ENCODE data around the gene TVP23C.
"Not testable (repeated sequence)": the region's sequence is repeated elsewhere in the genome, so short reads cannot be mapped to it uniquely, and the experiment has no call there.

TVP23C gene

DNA sequence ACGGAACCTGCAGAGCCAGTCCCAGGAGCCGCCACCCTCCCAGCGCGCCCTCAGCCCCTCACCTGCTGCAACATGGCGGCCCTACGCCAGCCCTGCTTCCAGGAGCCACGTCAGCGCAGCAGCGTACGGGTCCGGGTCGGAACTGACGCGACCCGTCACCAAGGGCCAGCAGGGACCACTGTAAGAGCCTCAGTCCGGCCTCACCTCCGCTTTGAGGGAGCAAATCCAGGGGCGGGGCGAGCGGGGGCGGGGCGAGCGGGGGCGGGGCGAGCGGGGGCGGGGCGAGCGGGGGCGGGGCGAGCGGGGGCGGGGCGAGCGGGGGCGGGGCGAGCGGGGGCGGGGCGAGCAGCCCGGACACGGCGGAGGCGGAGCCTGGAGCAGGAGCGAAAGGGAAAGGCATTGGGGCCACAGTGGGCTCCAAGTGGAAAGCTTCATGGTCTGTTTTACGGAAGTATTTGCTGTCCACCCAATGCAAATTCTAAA, at the start of gene TVP23C:
Gene TVP23C, minus strand, starts transcription at position 109 of the 483 bp plus-strand sequence. Its CDS starts 35 bp downstream, at position 74.
- not testable (repeated sequence) for H3K4me1 ChIP-seq (ENCODE audit: control insufficient read depth, insufficient read depth, low read length); H3K27me3 ChIP-seq (ENCODE audit: control insufficient read depth, insufficient read depth, low read length); H3K36me3 ChIP-seq (ENCODE audit: control insufficient read depth, insufficient read depth, low read length); H3K9me3 ChIP-seq (ENCODE audit: control insufficient read depth, insufficient read depth, low read length)
- Histone ChIP-seq H3K9ac (ENCODE audit: low read depth, low read length) (peak within 1 kb of the TSS; percentile 84; the same call in 1 of the 2 replicates), H3K27ac (ENCODE audit: low read depth, low read length) (peak within 1 kb of the TSS; percentile 71), H3K4me3 (ENCODE audit: low read depth, low read length) (peak within 1 kb of the TSS; percentile 72)

- H3K36me3 ChIP-seq (ENCODE audit: control insufficient read depth, insufficient read depth, low read length); H3K4me1 ChIP-seq (ENCODE audit: control insufficient read depth, insufficient read depth, low read length); H3K4me3 ChIP-seq (ENCODE audit: low read depth, low read length); H3K27me3 ChIP-seq (ENCODE audit: control insufficient read depth, insufficient read depth, low read length); H3K9me3 ChIP-seq (ENCODE audit: control insufficient read depth, insufficient read depth, low read length); H3K9ac ChIP-seq (ENCODE audit: low read depth, low read length); H3K27ac ChIP-seq (ENCODE audit: low read depth, low read length): not testable (repeated sequence)
These were observed 29.7 kb upstream of the TVP23C start for GRCh38 chr17:15592960-15593359.

DNA sequence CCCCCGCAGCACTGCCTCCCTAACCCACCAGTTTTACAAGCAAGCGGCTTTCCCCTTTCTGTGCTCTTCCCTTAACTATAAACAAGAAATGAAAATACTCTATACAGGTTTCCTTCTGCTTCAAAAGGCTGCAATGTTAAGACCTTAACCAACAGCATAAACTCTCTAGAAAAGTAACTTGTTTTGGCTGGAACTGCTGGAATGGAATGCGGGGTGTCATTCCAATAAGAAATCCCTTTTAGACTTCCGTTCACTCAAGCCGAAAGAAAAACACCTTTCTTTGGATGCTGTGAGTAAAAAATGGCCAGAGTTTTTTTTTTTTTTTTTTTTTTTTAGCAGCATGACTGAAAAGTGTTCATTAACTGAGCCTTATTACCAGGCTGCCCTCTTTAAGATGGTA, 28.7 kb upstream of the TVP23C start:
- not testable (repeated sequence) for H3K4me3 ChIP-seq (ENCODE audit: low read depth, low read length); H3K9me3 ChIP-seq (ENCODE audit: control insufficient read depth, insufficient read depth, low read length); H3K27me3 ChIP-seq (ENCODE audit: control insufficient read depth, insufficient read depth, low read length); H3K36me3 ChIP-seq (ENCODE audit: control insufficient read depth, insufficient read depth, low read length); H3K9ac ChIP-seq (ENCODE audit: low read depth, low read length); H3K4me1 ChIP-seq (ENCODE audit: control insufficient read depth, insufficient read depth, low read length); H3K27ac ChIP-seq (ENCODE audit: low read depth, low read length)

- H3K36me3 ChIP-seq (ENCODE audit: control insufficient read depth, insufficient read depth, low read length); H3K9ac ChIP-seq (ENCODE audit: low read depth, low read length); H3K27ac ChIP-seq (ENCODE audit: low read depth, low read length); H3K27me3 ChIP-seq (ENCODE audit: control insufficient read depth, insufficient read depth, low read length); H3K4me3 ChIP-seq (ENCODE audit: low read depth, low read length); H3K9me3 ChIP-seq (ENCODE audit: control insufficient read depth, insufficient read depth, low read length); H3K4me1 ChIP-seq (ENCODE audit: control insufficient read depth, insufficient read depth, low read length): not testable (repeated sequence)
These were observed 27.6 kb upstream of the TVP23C start for GRCh38 chr17:15590844-15591243.

DNA sequence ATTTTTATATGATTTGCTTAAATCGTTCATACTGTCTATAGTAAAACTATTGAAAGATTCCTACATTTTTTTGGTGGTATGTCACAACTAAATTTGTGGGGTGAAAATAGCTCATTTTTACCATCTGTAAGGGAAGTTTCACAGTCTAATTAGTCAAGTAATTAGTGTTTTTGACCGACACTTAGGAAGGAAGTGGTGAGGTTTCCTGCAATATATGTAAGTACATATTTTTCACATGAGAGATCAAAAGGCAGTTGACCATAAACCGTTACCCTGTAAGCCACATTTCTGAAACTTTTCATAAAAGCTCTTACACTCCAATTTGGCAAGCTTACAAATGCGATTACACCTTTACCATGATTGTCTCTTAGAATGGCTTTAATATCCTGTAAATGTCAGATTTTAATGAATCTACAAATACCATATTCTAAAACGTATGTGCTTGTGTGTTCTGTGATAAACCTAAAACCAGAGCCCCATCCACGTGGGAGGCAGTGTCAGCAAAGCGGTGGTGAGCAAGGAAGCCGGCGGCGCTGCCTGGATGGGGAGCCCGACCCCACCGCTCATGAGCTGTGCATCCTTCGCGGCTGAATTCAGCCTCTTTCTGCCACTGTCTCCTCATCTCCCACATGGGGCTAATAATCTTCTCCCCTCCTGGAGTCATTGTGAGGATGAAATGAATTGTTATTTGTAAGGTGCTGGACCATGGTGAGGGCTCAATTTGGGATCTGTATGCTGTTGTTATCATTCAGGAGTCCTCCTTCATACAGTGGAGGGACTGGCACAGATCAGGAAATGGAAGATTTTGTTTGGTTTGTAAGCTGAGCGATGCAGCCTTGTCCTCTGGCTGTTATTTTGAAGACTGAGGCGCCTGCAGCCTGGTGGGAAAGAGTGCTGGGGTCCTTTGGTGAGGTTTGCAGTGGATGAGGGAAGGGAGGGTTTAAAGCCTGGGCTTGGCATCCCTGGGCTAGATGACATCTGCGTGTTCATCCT, 26.6 kb upstream of the TVP23C start:
- not testable (repeated sequence) for H3K9ac ChIP-seq (ENCODE audit: low read depth, low read length); H3K4me1 ChIP-seq (ENCODE audit: control insufficient read depth, insufficient read depth, low read length); H3K4me3 ChIP-seq (ENCODE audit: low read depth, low read length); H3K9me3 ChIP-seq (ENCODE audit: control insufficient read depth, insufficient read depth, low read length); H3K27me3 ChIP-seq (ENCODE audit: control insufficient read depth, insufficient read depth, low read length); H3K27ac ChIP-seq (ENCODE audit: low read depth, low read length); H3K36me3 ChIP-seq (ENCODE audit: control insufficient read depth, insufficient read depth, low read length)

DNA sequence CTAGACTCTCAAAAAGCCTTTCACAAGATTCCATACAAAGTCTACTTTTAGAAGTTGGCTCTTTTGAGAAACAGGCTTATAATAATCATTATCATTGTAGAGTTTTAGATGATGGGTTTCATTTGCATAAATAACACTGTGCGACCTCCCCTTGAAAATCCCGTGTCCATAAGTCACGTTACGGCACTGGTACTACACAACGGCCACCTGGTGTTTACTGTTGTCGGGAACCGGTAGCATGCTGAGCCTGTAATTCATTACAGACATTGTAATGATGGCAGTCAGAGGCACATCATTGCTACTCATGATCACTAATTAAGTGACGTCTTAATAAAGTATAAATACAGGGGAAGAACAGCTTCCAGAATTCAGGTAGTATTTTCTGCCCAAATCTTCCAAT, 24.7 kb upstream of the TVP23C start:
- H3K9me3 ChIP-seq (ENCODE audit: control insufficient read depth, insufficient read depth, low read length); H3K27ac ChIP-seq (ENCODE audit: low read depth, low read length); H3K4me1 ChIP-seq (ENCODE audit: control insufficient read depth, insufficient read depth, low read length); H3K9ac ChIP-seq (ENCODE audit: low read depth, low read length); H3K36me3 ChIP-seq (ENCODE audit: control insufficient read depth, insufficient read depth, low read length); H3K27me3 ChIP-seq (ENCODE audit: control insufficient read depth, insufficient read depth, low read length); H3K4me3 ChIP-seq (ENCODE audit: low read depth, low read length): not testable (repeated sequence)

DNA sequence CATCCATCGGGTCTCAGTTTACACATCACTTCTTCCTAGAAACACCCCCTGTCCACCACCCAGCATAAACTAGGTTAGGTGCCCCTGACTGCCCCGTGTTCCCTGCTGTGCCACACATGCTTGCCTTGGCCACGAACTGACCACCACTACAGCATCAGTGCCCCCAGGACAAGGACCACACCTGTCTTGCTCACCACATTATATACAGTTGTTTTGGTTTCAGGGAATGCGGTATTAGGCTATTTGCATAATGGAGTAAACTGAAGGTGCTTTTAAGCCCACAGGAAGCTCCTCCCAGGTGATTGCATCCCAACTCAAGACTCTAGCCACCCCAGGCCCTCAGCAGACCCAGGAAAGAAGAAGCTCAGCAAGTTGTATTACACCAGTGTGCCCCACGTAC, 20.0 kb upstream of the TVP23C start:
- not testable (repeated sequence) for H3K27me3 ChIP-seq (ENCODE audit: control insufficient read depth, insufficient read depth, low read length); H3K4me3 ChIP-seq (ENCODE audit: low read depth, low read length); H3K9me3 ChIP-seq (ENCODE audit: control insufficient read depth, insufficient read depth, low read length); H3K9ac ChIP-seq (ENCODE audit: low read depth, low read length); H3K4me1 ChIP-seq (ENCODE audit: control insufficient read depth, insufficient read depth, low read length); H3K27ac ChIP-seq (ENCODE audit: low read depth, low read length); H3K36me3 ChIP-seq (ENCODE audit: control insufficient read depth, insufficient read depth, low read length)

DNA sequence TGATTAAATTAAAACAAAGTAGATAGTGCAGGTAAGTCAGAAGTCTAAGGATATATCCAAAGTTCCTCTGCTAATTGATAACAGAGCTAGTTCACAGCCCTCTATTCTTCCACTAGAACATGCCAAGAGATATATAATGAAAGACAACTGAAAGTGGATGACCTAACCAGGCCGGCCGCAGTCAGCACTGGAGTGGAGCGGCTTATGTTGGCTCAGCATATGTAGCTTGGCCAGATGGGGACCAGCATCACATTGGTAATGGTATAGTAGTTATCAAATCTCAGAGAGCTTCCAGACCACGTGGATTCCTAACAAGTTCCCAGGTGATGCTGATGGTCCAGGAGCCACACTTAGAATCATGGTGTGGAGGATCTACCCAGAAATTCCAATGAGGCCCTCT, 18.2 kb upstream of the TVP23C start:
- H3K36me3 ChIP-seq (ENCODE audit: control insufficient read depth, insufficient read depth, low read length); H3K27me3 ChIP-seq (ENCODE audit: control insufficient read depth, insufficient read depth, low read length); H3K27ac ChIP-seq (ENCODE audit: low read depth, low read length); H3K4me3 ChIP-seq (ENCODE audit: low read depth, low read length); H3K4me1 ChIP-seq (ENCODE audit: control insufficient read depth, insufficient read depth, low read length); H3K9ac ChIP-seq (ENCODE audit: low read depth, low read length); H3K9me3 ChIP-seq (ENCODE audit: control insufficient read depth, insufficient read depth, low read length): not testable (repeated sequence)

DNA sequence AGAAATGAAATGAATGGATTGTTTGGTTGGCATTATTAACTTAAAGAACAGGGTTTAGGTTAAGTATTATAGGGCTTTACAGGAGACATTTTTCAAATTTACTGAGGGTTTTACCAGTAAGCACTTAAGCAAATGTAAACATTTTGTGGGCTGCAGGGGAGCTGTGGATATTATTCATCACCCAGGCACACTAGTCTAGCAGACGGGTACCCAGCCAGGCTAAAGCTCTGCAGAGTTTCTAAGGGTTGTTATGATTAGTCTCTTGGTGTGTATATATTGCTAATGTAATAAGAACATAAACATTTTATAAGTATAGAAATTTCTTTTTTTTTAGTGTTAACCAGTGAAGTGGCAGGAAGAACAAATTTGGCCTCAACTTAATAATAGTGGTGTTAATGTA, 13.6 kb upstream of the TVP23C start:
- H3K4me3 ChIP-seq (ENCODE audit: low read depth, low read length); H3K36me3 ChIP-seq (ENCODE audit: control insufficient read depth, insufficient read depth, low read length); H3K27me3 ChIP-seq (ENCODE audit: control insufficient read depth, insufficient read depth, low read length); H3K9ac ChIP-seq (ENCODE audit: low read depth, low read length); H3K4me1 ChIP-seq (ENCODE audit: control insufficient read depth, insufficient read depth, low read length); H3K9me3 ChIP-seq (ENCODE audit: control insufficient read depth, insufficient read depth, low read length); H3K27ac ChIP-seq (ENCODE audit: low read depth, low read length): not testable (repeated sequence)

DNA sequence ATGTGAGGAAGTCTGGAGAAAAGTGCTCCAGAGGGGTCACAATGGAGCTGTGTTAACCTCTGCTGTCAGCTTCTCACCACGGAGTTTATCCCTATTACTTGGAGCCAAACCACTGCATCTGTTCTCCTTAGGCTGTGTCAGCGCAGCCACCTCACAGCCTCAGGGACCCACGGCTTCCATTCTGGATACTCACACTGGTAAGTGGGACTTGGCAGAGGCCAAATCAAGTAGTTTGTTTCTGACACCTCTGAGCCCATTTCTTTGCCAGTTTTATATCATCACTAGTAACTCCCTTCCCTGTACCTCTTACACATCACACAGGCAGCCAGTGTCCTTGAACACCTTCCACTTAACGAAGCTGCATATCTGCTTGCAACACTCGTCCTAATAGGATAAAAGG, 11.4 kb upstream of the TVP23C start:
- not testable (repeated sequence) for H3K9me3 ChIP-seq (ENCODE audit: control insufficient read depth, insufficient read depth, low read length); H3K4me1 ChIP-seq (ENCODE audit: control insufficient read depth, insufficient read depth, low read length); H3K4me3 ChIP-seq (ENCODE audit: low read depth, low read length); H3K27me3 ChIP-seq (ENCODE audit: control insufficient read depth, insufficient read depth, low read length); H3K36me3 ChIP-seq (ENCODE audit: control insufficient read depth, insufficient read depth, low read length); H3K9ac ChIP-seq (ENCODE audit: low read depth, low read length); H3K27ac ChIP-seq (ENCODE audit: low read depth, low read length)

DNA sequence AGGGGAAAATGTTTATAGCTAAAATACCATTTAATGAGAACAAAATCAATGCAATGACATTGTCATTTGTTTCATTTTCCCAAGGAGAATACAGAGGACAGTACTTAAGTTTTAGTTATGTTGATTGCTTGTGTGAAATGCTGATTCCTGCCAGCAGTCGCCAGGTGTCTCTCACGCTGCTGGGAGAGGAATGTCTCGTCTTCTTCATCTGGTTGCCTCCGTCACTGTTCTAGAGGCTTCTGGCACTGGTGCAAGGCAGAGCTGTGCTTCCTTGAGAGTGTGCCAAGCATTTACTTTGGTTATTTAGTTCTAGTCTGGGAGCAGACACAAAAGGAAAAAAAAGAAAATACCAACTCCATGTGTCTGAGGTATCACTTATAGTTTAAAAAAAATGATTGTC, 10.6 kb upstream of the TVP23C start:
- not testable (repeated sequence) for H3K27me3 ChIP-seq (ENCODE audit: control insufficient read depth, insufficient read depth, low read length); H3K9ac ChIP-seq (ENCODE audit: low read depth, low read length); H3K4me3 ChIP-seq (ENCODE audit: low read depth, low read length); H3K4me1 ChIP-seq (ENCODE audit: control insufficient read depth, insufficient read depth, low read length); H3K36me3 ChIP-seq (ENCODE audit: control insufficient read depth, insufficient read depth, low read length); H3K9me3 ChIP-seq (ENCODE audit: control insufficient read depth, insufficient read depth, low read length); H3K27ac ChIP-seq (ENCODE audit: low read depth, low read length)
